K562 (cell line): ENCODE measurements around the gene CCDC32. TPM values are rescaled to one million over a fixed set of nuclear protein-coding genes. Genes with fewer than 3 reads are reported as not detected.

ENCODE experiments used
- CHD2 ChIP-seq: IDR thresholded peaks from 2 replicates; pipeline ENCODE4 v1.6.1; 2011; ENCODE audit warnings: low read depth, low read length
- HDAC2 ChIP-seq: fragments of 450-650 bp; IDR thresholded peaks from 2 replicates; pipeline ENCODE4 v1.6.1; 2016; ENCODE audit warnings: mild to moderate bottlenecking
- MTA2 ChIP-seq: fragments of 450-650 bp; IDR thresholded peaks from 2 replicates; pipeline ENCODE4 v1.6.1; 2016; ENCODE audit warnings: low read depth
- NCOA1 ChIP-seq: fragments of 450-650 bp; IDR thresholded peaks from 2 replicates; pipeline ENCODE4 v1.6.1; 2016; ENCODE audit warnings: low read depth
- NRF1 ChIP-seq, 2 experiments: fragments of 450-650 bp; IDR thresholded peaks in 1 of 2; conservative IDR thresholded peaks in 1 of 2; 2 replicates each; pipeline ENCODE4 v1.6.1; 2014; ENCODE audit warnings: mild to moderate bottlenecking in 2 of 2
- POLR2H ChIP-seq: IDR thresholded peaks from 2 replicates; pipeline ENCODE4 v1.6.1; 2016; ENCODE audit warnings: missing genetic modification characterization, low read depth, mild to moderate bottlenecking, control low read depth, missing compliant biosample characterization, moderate library complexity
- SMARCA5 ChIP-seq: fragments of 450-650 bp; IDR thresholded peaks from 2 replicates; pipeline ENCODE4 v1.6.1; 2016
- STAG1 ChIP-seq: sonication (generic); formaldehyde crosslinking; IDR thresholded peaks from 2 replicates; pipeline ENCODE4 v1.5.0; 2020; ENCODE audit warnings: missing genetic modification reagents, borderline replicate concordance
- ZNF165 ChIP-seq: fragments of 250-450 bp; sonication (Bioruptor Pico); IDR thresholded peaks from 2 replicates; pipeline ENCODE4 v1.4.0; 2020; ENCODE audit warnings: borderline replicate concordance
- polyA plus RNA-seq, 8 experiments: library from polyadenylated mRNA; depleted of rRNA in 4 of 8; stranded (reverse) in 5 of 8; unstranded in 3 of 8; fragments of >200 nt; fragmentation: Nextera tagmentation in 2 of 8; fragmentation: Illumina TruSeq in 1 of 8; extraction: Ambion mirVana in 2 of 8; extraction: Trizol in 1 of 8; gene quantifications; 2 replicates each; pipeline versions ENCODE4 v1.2.1 to v1.2.3, GENCODE V29; 2011 to 2014; ENCODE audit warnings: inconsistent platforms in 1 of 8, missing spikeins in 1 of 8
- total RNA-seq, 7 experiments: library from RNA; depleted of rRNA in 6 of 7; stranded (reverse); fragments of >200 nt in 6 of 7; fragmentation: Illumina TruSeq in 2 of 7; extraction: Trizol in 2 of 7; gene quantifications; 2 replicates each; pipeline versions ENCODE4 v1.2.1 to v1.2.3, GENCODE V29; 2011 to 2021; ENCODE audit warnings: low replicate concordance in 1 of 7
- TF ChIP-seq, protein P1 (sequence below): fragments of 450-650 bp; IDR thresholded peaks from 2 replicates; pipeline ENCODE4 v1.7.1; 2018; ENCODE audit warnings: mild to moderate bottlenecking, low read depth; ENCODE audit not compliant: partially characterized antibody
- TF ChIP-seq, protein P2 (sequence below), 2 experiments: IDR thresholded peaks; 2 replicates each; pipeline ENCODE4 v1.6.1; 2011; ENCODE audit warnings: borderline replicate concordance in 1 of 2, control low read depth in 1 of 2, low read depth in 1 of 2, low read length in 1 of 2, mild to moderate bottlenecking in 1 of 2, mixed read lengths in 1 of 2, moderate library complexity in 1 of 2; ENCODE audit not compliant: insufficient read depth in 1 of 2, insufficient read length in 1 of 2, poor library complexity in 1 of 2, severe bottlenecking in 1 of 2; ENCODE audit errors: extremely low read depth in 1 of 2
- TF ChIP-seq, protein P3 (sequence below): sonication (generic); formaldehyde crosslinking; IDR thresholded peaks from 2 replicates; pipeline ENCODE4 v1.8.1; 2023; ENCODE audit warnings: mild to moderate bottlenecking, missing genetic modification reagents
- TF ChIP-seq, protein P4 (sequence below): fragments of 250-450 bp; sonication (Bioruptor Pico); IDR thresholded peaks from 2 replicates; pipeline ENCODE4 v1.5.0; 2020; ENCODE audit warnings: mild to moderate bottlenecking

CCDC32 gene
- total and polyA plus RNA-seq, 9 of the 15 experiments (the other 6 are each of a cell fraction or from before 2014, with no cell fraction given): 22.2 to 94.8 (median 37.1) TPM

DNA sequence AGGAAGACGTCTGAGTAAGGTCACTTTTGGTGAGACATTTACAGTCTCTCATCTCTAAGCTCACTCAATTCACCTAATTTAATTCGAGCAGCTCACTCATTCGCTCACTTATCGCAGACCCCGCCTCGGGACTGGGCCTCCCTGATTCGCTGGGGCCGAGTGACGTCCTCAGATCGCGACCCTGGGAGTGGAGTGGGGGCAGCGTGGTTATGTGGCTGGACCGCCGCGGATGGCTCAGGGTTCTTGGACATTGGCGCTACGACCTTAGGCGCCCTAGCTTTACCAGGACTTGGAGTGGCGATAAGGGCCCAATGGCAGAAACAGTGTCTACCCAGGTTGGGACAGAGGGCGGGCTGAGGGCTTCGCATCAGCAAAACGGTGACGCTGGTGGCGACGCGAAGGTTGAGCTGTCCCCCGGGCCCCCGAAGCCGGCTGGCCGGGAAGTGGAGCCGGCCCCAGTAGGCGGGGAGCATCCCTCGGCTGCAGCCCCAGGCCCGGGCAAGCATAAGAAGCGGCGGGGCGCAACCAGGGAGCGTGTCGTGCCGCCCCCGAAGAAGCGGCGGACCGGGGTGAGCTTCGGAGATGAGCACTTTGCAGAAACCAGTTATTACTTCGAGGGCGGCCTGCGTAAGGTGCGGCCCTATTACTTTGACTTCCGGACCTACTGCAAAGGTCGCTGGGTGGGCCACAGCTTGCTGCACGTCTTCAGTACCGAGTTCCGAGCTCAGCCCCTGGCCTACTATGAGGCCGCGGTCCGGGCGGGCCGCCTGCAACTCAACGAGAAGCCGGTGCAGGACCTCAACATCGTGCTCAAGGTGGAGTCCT lies 4.5 kb upstream of the CCDC32 start, which contains the start of gene RPUSD2 (continued):
- TF ChIP-seq NCOA1 (no peak), HDAC2 (peak; percentile 91; the same call in 1 of the 2 replicates), MTA2 (no peak), POLR2H (tag) (0 out of 2 replicates have a peak, but pooled peaks have one; percentile 36), ZNF165 (CRISPR knock-in tag) (no peak), STAG1 (CRISPR knock-in tag) (no peak), SMARCA5 (no peak), NRF1 (conservative IDR thresholded peaks at IDR 0.05 in 1 of 2, IDR thresholded peaks at IDR 0.05 in 1 of 2) (peak in 1 of 2 experiments; percentile 13; a peak in 1 of 4 replicates), CHD2 (peak; percentile 53)
- TF ChIP-seq, protein P1, sequence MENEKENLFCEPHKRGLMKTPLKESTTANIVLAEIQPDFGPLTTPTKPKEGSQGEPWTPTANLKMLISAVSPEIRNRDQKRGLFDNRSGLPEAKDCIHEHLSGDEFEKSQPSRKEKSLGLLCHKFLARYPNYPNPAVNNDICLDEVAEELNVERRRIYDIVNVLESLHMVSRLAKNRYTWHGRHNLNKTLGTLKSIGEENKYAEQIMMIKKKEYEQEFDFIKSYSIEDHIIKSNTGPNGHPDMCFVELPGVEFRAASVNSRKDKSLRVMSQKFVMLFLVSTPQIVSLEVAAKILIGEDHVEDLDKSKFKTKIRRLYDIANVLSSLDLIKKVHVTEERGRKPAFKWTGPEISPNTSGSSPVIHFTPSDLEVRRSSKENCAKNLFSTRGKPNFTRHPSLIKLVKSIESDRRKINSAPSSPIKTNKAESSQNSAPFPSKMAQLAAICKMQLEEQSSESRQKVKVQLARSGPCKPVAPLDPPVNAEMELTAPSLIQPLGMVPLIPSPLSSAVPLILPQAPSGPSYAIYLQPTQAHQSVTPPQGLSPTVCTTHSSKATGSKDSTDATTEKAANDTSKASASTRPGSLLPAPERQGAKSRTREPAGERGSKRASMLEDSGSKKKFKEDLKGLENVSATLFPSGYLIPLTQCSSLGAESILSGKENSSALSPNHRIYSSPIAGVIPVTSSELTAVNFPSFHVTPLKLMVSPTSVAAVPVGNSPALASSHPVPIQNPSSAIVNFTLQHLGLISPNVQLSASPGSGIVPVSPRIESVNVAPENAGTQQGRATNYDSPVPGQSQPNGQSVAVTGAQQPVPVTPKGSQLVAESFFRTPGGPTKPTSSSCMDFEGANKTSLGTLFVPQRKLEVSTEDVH: peak; percentile 66
- TF ChIP-seq, protein P2, sequence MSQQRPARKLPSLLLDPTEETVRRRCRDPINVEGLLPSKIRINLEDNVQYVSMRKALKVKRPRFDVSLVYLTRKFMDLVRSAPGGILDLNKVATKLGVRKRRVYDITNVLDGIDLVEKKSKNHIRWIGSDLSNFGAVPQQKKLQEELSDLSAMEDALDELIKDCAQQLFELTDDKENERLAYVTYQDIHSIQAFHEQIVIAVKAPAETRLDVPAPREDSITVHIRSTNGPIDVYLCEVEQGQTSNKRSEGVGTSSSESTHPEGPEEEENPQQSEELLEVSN (IDR thresholded peaks at IDR 0.05; ENCODE audit: borderline replicate concordance in 1 of 2, extremely low read depth in 1 of 2, insufficient read depth in 1 of 2, insufficient read length in 1 of 2, low read depth in 1 of 2, low read length in 1 of 2, poor library complexity in 1 of 2, severe bottlenecking in 1 of 2): peak; percentile 9 to 34
- TF ChIP-seq, protein P3, sequence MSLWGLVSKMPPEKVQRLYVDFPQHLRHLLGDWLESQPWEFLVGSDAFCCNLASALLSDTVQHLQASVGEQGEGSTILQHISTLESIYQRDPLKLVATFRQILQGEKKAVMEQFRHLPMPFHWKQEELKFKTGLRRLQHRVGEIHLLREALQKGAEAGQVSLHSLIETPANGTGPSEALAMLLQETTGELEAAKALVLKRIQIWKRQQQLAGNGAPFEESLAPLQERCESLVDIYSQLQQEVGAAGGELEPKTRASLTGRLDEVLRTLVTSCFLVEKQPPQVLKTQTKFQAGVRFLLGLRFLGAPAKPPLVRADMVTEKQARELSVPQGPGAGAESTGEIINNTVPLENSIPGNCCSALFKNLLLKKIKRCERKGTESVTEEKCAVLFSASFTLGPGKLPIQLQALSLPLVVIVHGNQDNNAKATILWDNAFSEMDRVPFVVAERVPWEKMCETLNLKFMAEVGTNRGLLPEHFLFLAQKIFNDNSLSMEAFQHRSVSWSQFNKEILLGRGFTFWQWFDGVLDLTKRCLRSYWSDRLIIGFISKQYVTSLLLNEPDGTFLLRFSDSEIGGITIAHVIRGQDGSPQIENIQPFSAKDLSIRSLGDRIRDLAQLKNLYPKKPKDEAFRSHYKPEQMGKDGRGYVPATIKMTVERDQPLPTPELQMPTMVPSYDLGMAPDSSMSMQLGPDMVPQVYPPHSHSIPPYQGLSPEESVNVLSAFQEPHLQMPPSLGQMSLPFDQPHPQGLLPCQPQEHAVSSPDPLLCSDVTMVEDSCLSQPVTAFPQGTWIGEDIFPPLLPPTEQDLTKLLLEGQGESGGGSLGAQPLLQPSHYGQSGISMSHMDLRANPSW (CRISPR knock-in tag): peak; percentile 60; the same call in 1 of the 2 replicates
- TF ChIP-seq, protein P4, sequence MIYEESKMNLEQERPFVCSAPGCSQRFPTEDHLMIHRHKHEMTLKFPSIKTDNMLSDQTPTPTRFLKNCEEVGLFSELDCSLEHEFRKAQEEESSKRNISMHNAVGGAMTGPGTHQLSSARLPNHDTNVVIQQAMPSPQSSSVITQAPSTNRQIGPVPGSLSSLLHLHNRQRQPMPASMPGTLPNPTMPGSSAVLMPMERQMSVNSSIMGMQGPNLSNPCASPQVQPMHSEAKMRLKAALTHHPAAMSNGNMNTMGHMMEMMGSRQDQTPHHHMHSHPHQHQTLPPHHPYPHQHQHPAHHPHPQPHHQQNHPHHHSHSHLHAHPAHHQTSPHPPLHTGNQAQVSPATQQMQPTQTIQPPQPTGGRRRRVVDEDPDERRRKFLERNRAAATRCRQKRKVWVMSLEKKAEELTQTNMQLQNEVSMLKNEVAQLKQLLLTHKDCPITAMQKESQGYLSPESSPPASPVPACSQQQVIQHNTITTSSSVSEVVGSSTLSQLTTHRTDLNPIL (CRISPR knock-in tag): no peak
